GM19025 (cell line): ENCODE measurements around the gene PDE6G.
A peak's percentile ranks its signal among the peaks of the same experiment; 100 is the strongest.
"Not testable (repeated sequence)": the region's sequence is repeated elsewhere in the genome, so short reads cannot be mapped to it uniquely, and the experiment has no call there.

ENCODE experiments used
- ATAC-seq: cut with Tn5 transposase; IDR thresholded peaks from one replicate; pipeline ENCODE4 v1.9.1; 2021; ENCODE audit warnings: mild to moderate bottlenecking, low read depth, moderate library complexity; ENCODE audit not compliant: unreplicated experiment

Gene PDE6G

GRCh38 chr17:81688616-81689015 lies 32.3 kb upstream of the PDE6G start:
- no peak for ATAC-seq

GRCh38 chr17:81687770-81688541 lies 31.6 kb upstream of the PDE6G start:
- no peak for ATAC-seq

GRCh38 chr17:81686614-81687013 lies 30.3 kb upstream of the PDE6G start:
- no peak for ATAC-seq

- no peak for ATAC-seq
These were observed 28.8 kb upstream of the PDE6G start for GRCh38 chr17:81685108-81685507.

- ATAC-seq = no peak
These were observed 28.1 kb upstream of the PDE6G start for GRCh38 chr17:81684442-81684911.

- ATAC-seq = peak; percentile 89
These were observed 27.5 kb upstream of the PDE6G start, which contains the start of the genes ARL16 and HGS for GRCh38 chr17:81683584-81684441. Gene ARL16 (minus strand): TSS chr17:81683797. CDS start chr17:81683753, 44 bp downstream. Gene HGS (plus strand): TSS chr17:81684011. CDS start chr17:81684067, 56 bp downstream.

- ATAC-seq = no peak
These were observed 26.9 kb upstream of the PDE6G start for GRCh38 chr17:81683208-81683583.

GRCh38 chr17:81682565-81683207 lies 26.3 kb upstream of the PDE6G start:
- ATAC-seq = no peak

- ATAC-seq = no peak
These were observed 25.3 kb upstream of the PDE6G start for GRCh38 chr17:81681672-81682071.

GRCh38 chr17:81680150-81680549 lies 23.8 kb upstream of the PDE6G start:
- no peak for ATAC-seq

- no peak for ATAC-seq
These were observed 20.6 kb upstream of the PDE6G start for GRCh38 chr17:81676906-81677305.

GRCh38 chr17:81675515-81676221 lies 19.3 kb upstream of the PDE6G start:
- ATAC-seq = not testable (repeated sequence)

GRCh38 chr17:81673561-81674258 lies 17.4 kb upstream of the PDE6G start:
- ATAC-seq = no peak

GRCh38 chr17:81672954-81673353 lies 16.6 kb upstream of the PDE6G start:
- no peak for ATAC-seq

GRCh38 chr17:81672504-81672903 lies 16.2 kb upstream of the PDE6G start:
- no peak for ATAC-seq

GRCh38 chr17:81667754-81668153 lies 11.4 kb upstream of the PDE6G start:
- ATAC-seq = no peak

GRCh38 chr17:81666342-81667191 lies 10.2 kb upstream of the PDE6G start, which contains the start of the genes CCDC137 and OXLD1:
Gene CCDC137 (plus strand): TSS chr17:81666737. CDS start chr17:81666767, 30 bp downstream.
Gene OXLD1 (minus strand): TSS chr17:81666605. CDS start chr17:81666577, 28 bp downstream.
- ATAC-seq = peak; percentile 90

- ATAC-seq = no peak
These were observed 9.7 kb upstream of the PDE6G start for GRCh38 chr17:81666092-81666341.
